ENCODE results near the gene CNIH3. TPM values are rescaled to one million over a fixed set of nuclear protein-coding genes. Genes with fewer than 3 reads are reported as not detected.
A peak's percentile ranks its signal among the peaks of the same experiment; 100 is the strongest.

CNIH3 gene
- total RNA-seq, 1 experiment from 2014 or later, result 4.2 TPM

DNA sequence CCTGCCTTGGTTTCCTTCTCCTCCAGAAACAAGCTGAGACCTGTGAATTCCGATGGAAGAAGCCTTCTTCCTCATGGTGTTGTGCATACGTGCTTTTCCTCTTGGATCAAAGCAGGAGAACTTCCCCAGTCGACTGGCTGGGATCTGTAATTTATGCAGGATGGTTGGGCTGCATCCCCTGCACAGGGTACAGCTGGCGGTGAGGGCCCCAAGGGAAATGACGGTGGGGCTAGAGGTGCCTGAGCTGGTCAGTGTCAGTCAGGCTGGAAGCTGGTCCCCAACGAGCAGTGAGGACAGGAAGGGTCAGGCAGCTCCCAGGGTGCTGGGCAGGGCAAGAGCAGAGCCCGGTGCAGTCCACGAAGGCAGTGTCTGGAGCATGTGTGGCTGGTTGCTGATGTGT lies 106.7 kb downstream of the CNIH3 start:
- H3K27ac Mint-ChIP-seq, result no peak overlapping the region
- TF ChIP-seq, protein P1, sequence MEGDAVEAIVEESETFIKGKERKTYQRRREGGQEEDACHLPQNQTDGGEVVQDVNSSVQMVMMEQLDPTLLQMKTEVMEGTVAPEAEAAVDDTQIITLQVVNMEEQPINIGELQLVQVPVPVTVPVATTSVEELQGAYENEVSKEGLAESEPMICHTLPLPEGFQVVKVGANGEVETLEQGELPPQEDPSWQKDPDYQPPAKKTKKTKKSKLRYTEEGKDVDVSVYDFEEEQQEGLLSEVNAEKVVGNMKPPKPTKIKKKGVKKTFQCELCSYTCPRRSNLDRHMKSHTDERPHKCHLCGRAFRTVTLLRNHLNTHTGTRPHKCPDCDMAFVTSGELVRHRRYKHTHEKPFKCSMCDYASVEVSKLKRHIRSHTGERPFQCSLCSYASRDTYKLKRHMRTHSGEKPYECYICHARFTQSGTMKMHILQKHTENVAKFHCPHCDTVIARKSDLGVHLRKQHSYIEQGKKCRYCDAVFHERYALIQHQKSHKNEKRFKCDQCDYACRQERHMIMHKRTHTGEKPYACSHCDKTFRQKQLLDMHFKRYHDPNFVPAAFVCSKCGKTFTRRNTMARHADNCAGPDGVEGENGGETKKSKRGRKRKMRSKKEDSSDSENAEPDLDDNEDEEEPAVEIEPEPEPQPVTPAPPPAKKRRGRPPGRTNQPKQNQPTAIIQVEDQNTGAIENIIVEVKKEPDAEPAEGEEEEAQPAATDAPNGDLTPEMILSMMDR (conservative IDR thresholded peaks at IDR 0.05), result no peak
- Histone ChIP-seq H3K4me1 (ENCODE audit: insufficient read depth, low read length) (no peaks in the 10 kb centered on the region), H2BK120ac (ENCODE audit: low read depth, low read length, poor library complexity, severe bottlenecking) (no peak overlapping the region), H3K27me3 (ENCODE audit: insufficient read depth, low read length) (no peaks in the 10 kb centered on the region), H4K8ac (replicated peaks; ENCODE audit: insufficient read length, low read depth, low read length) (no peak overlapping the region), H3K56ac (ENCODE audit: insufficient read length, low read depth, low read length) (no peak overlapping the region), H3K18ac (ENCODE audit: insufficient read length, low read depth, low read length) (no peak overlapping the region), H4K20me1 (ENCODE audit: control insufficient read depth, insufficient read depth, insufficient read length) (no peaks in the 10 kb centered on the region), H3K9ac (ENCODE audit: extremely low read depth, insufficient read length, low read length) (no peak overlapping the region), H2AK5ac (ENCODE audit: insufficient read length, low read length) (no peak overlapping the region), H3K14ac (ENCODE audit: insufficient read depth, low read length) (peak overlapping the region; percentile 52; the same call in 1 of the 2 replicates), H3K27ac (ENCODE audit: insufficient read length, low read depth, low read length) (no peak overlapping the region), H3T11ph (ENCODE audit: low read length) (no peak overlapping the region), H2AFZ (ENCODE audit: low read length) (no peak overlapping the region), H3K4me2 (ENCODE audit: insufficient read depth, insufficient read length, low read length) (no peak overlapping the region), H2BK20ac (ENCODE audit: low read depth, low read length, poor library complexity, severe bottlenecking) (no peak overlapping the region), H3K23ac (ENCODE audit: insufficient read length, low read depth, low read length) (no peak overlapping the region), H3K23me2 (ENCODE audit: insufficient read length, low read depth, low read length, poor library complexity, severe bottlenecking) (no peaks in the 10 kb centered on the region), H2BK5ac (ENCODE audit: insufficient read length, low read length) (no peak overlapping the region), H4K5ac (ENCODE audit: insufficient read length, low read depth, low read length) (no peak overlapping the region), H3K4ac (ENCODE audit: low read depth, low read length) (no peak overlapping the region), H4K91ac (ENCODE audit: insufficient read length, low read depth, low read length) (no peak overlapping the region), H3K79me1 (ENCODE audit: insufficient read depth, low read depth, low read length, poor library complexity, severe bottlenecking) (no peaks in the 10 kb centered on the region), H2BK15ac (ENCODE audit: low read depth, low read length) (no peak overlapping the region), H3K9me3 (ENCODE audit: control insufficient read depth, low read depth, low read length) (no peaks in the 10 kb centered on the region), H3K79me2 (ENCODE audit: insufficient read depth, low read length) (no peaks in the 10 kb centered on the region), H2BK12ac (ENCODE audit: insufficient read length, low read depth, low read length) (no peak overlapping the region)
- H3K4me1 Mint-ChIP-seq, result peaks cover 8 to 9% of the 10 kb centered on the region in 2 experiments; a peak in 3 of 4 replicates
- WGBS (ENCODE audit: extremely low coverage, insufficient read length, low lambda C conversion rate), result no CpG with 5 or more reads among the region's 8 CpGs
- H3K27me3 Mint-ChIP-seq (ENCODE audit: low read depth), result peaks cover 7% of the 10 kb centered on the region
- no peak for DNase-seq
- H3K36me3 Mint-ChIP-seq (ENCODE audit: insufficient read depth in 1 of 3, low read depth in 3 of 3), result no peaks in the 10 kb centered on the region
- no peaks in the 10 kb centered on the region for H3K9me3 Mint-ChIP-seq
- no peak overlapping the region for H3K4me3 Mint-ChIP-seq
